NCI-H345 treated with DMSO at 0.1 percent for 48 hours (cell line): ENCODE data around the gene HSPB6.
"Not testable (repeated sequence)": the region's sequence is repeated elsewhere in the genome, so short reads cannot be mapped to it uniquely, and the experiment has no call there.

Experiments
- DNase-seq: peaks from one replicate; lab custom pipeline; 2025; ENCODE audit not compliant: unreplicated experiment; lab: John Stamatoyannopoulos, UW

Gene HSPB6

GRCh38 chr19:35786299-35787160 lies 29.7 kb upstream of the HSPB6 start:
- DNase-seq = no peak

GRCh38 chr19:35785339-35785627 lies 28.5 kb upstream of the HSPB6 start:
- no peak for DNase-seq

- no peak for DNase-seq
Observed at GRCh38 chr19:35784503-35785338, 27.9 kb upstream of the HSPB6 start.

- no peak for DNase-seq
Observed at GRCh38 chr19:35783469-35784434, 26.9 kb upstream of the HSPB6 start.

GRCh38 chr19:35782589-35782988 lies 25.8 kb upstream of the HSPB6 start:
- no peak for DNase-seq

GRCh38 chr19:35781650-35782049 lies 24.8 kb upstream of the HSPB6 start:
- DNase-seq = no peak

- DNase-seq = no peak
Observed at GRCh38 chr19:35780717-35781116, 23.9 kb upstream of the HSPB6 start.

- DNase-seq = no peak
Observed at GRCh38 chr19:35780058-35780457, 23.2 kb upstream of the HSPB6 start.

GRCh38 chr19:35779033-35779432 lies 22.2 kb upstream of the HSPB6 start:
- DNase-seq = no peak

- no peak for DNase-seq
Observed at GRCh38 chr19:35777961-35778360, 21.1 kb upstream of the HSPB6 start.

GRCh38 chr19:35777086-35777841 lies 20.4 kb upstream of the HSPB6 start:
- no peak for DNase-seq

GRCh38 chr19:35776102-35776788 lies 19.4 kb upstream of the HSPB6 start:
- DNase-seq = no peak

GRCh38 chr19:35775298-35776101 lies 18.7 kb upstream of the HSPB6 start, which contains the start of gene ARHGAP33:
TSS of gene ARHGAP33 (plus strand) at chr19:35775564. CDS start at chr19:35775659, 95 bp downstream.
- peak; percentile 100 for DNase-seq

- DNase-seq = no peak
Observed at GRCh38 chr19:35775046-35775297, 18.1 kb upstream of the HSPB6 start.

- no peak for DNase-seq
Observed at GRCh38 chr19:35774274-35775045, 17.6 kb upstream of the HSPB6 start.

GRCh38 chr19:35773020-35773806 lies 16.4 kb upstream of the HSPB6 start:
- DNase-seq = no peak

- DNase-seq = not testable (repeated sequence)
Observed at GRCh38 chr19:35772362-35772761, 15.5 kb upstream of the HSPB6 start.

GRCh38 chr19:35768082-35768421 lies 11.2 kb upstream of the HSPB6 start:
- DNase-seq = no peak
